ENCODE results near the gene CYP2D6.

The CYP2D6 gene

DNA sequence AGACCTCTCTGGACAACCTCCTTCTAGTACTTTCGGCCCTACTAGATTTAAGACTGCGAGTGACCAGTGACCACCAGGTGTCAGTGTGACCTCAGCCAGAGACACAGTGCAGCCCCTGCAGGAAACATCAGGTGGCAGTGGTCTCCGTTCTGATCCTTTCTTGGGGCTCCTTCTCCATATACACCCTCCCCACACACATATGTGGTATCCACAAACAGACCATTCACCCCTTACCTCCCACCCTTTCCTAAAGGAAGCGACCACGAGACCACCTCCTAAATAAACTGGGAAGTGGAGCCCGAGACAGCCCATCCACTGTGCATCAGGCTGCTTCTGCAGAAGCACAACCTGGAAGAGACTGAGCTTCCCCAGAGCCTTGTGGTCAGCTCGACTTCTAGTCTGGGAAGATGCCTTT lies 38.5 kb upstream of the CYP2D6 start:
- Histone ChIP-seq H3K27ac (no peak overlapping the region), H3K27me3 (no peaks in the 10 kb centered on the region), H3K36me3 (peaks cover 52% of the 10 kb centered on the region), H3K4me1 (ENCODE audit: control insufficient read depth in 1 of 2, insufficient read depth in 1 of 2, low read depth in 1 of 2, low read length in 1 of 2) (no peaks in the 10 kb centered on the region), H3K9me3 (no peaks in the 10 kb centered on the region), H3K4me3 (ENCODE audit: low read depth in 1 of 2, low read length in 1 of 2) (no peak overlapping the region)
- TF ChIP-seq CTCF (IDR thresholded peaks at IDR 0.05), result peak; percentile 38

GRCh38 chr22:42168476-42168875 lies 37.9 kb upstream of the CYP2D6 start:
- Histone ChIP-seq H3K27ac (no peak overlapping the region), H3K36me3 (peaks cover 55% of the 10 kb centered on the region), H3K9me3 (no peaks in the 10 kb centered on the region), H3K4me3 (ENCODE audit: low read depth in 1 of 2, low read length in 1 of 2) (no peak overlapping the region), H3K27me3 (no peaks in the 10 kb centered on the region), H3K4me1 (ENCODE audit: control insufficient read depth in 1 of 2, insufficient read depth in 1 of 2, low read depth in 1 of 2, low read length in 1 of 2) (no peaks in the 10 kb centered on the region)
- no peak for TF ChIP-seq CTCF (IDR thresholded peaks at IDR 0.05)

- no peak for TF ChIP-seq CTCF (IDR thresholded peaks at IDR 0.05)
- Histone ChIP-seq H3K27me3 (no peaks in the 10 kb centered on the region), H3K9me3 (no peaks in the 10 kb centered on the region), H3K4me3 (ENCODE audit: low read depth in 1 of 2, low read length in 1 of 2) (no peak overlapping the region), H3K4me1 (ENCODE audit: control insufficient read depth in 1 of 2, insufficient read depth in 1 of 2, low read depth in 1 of 2, low read length in 1 of 2) (no peaks in the 10 kb centered on the region), H3K36me3 (peaks cover 66% of the 10 kb centered on the region), H3K27ac (no peak overlapping the region)
Observed at GRCh38 chr22:42167066-42167465, 36.5 kb upstream of the CYP2D6 start.

GRCh38 chr22:42164901-42165300 lies 34.3 kb upstream of the CYP2D6 start:
- no peaks in the 10 kb centered on the region for H3K27me3 ChIP-seq
- H3K36me3 ChIP-seq, result peaks cover 74% of the 10 kb centered on the region
- TF ChIP-seq CTCF (IDR thresholded peaks at IDR 0.05), result no peak
- no peaks in the 10 kb centered on the region for H3K9me3 ChIP-seq
- no peak overlapping the region for H3K4me3 ChIP-seq (ENCODE audit: low read depth in 1 of 2, low read length in 1 of 2)
- H3K27ac ChIP-seq, result no peak overlapping the region
- H3K4me1 ChIP-seq (ENCODE audit: control insufficient read depth in 1 of 2, insufficient read depth in 1 of 2, low read depth in 1 of 2, low read length in 1 of 2), result no peaks in the 10 kb centered on the region

GRCh38 chr22:42163515-42163914 lies 32.9 kb upstream of the CYP2D6 start:
- no peaks in the 10 kb centered on the region for H3K4me1 ChIP-seq (ENCODE audit: control insufficient read depth in 1 of 2, insufficient read depth in 1 of 2, low read depth in 1 of 2, low read length in 1 of 2)
- H3K9me3 ChIP-seq, result no peaks in the 10 kb centered on the region
- H3K27me3 ChIP-seq, result no peaks in the 10 kb centered on the region
- H3K27ac ChIP-seq, result no peak overlapping the region
- peaks cover 66% of the 10 kb centered on the region for H3K36me3 ChIP-seq
- no peak for TF ChIP-seq CTCF (IDR thresholded peaks at IDR 0.05)
- no peak overlapping the region for H3K4me3 ChIP-seq (ENCODE audit: low read depth in 1 of 2, low read length in 1 of 2)
